HepG2 (cell line): ENCODE measurements around the gene FCN3. TPM values are rescaled to one million over a fixed set of nuclear protein-coding genes. Genes with fewer than 3 reads are reported as not detected.
A peak's percentile ranks its signal among the peaks of the same experiment; 100 is the strongest.

ENCODE experiments used
- HES4 ChIP-seq: sonication (generic); formaldehyde crosslinking; IDR thresholded peaks from 2 replicates; pipeline ENCODE4 v1.9.0; 2021; ENCODE audit warnings: mild to moderate bottlenecking, missing genetic modification reagents, borderline replicate concordance
- MEF2D ChIP-seq: sonication (generic); formaldehyde crosslinking; IDR thresholded peaks from 2 replicates; pipeline ENCODE4 v1.5.1; 2020; ENCODE audit warnings: mild to moderate bottlenecking, missing genetic modification reagents
- MTF1 ChIP-seq: sonication (generic); formaldehyde crosslinking; IDR thresholded peaks from 2 replicates; pipeline ENCODE4 v1.5.0; 2020; ENCODE audit warnings: missing genetic modification reagents
- NCOA2 ChIP-seq: sonication (generic); formaldehyde crosslinking; IDR thresholded peaks from 2 replicates; pipeline ENCODE4 v1.8.0; 2022; ENCODE audit warnings: inconsistent platforms
- SYNCRIP ChIP-seq: fragments of 200-400 bp; formaldehyde crosslinking; IDR thresholded peaks from 2 replicates; pipeline ENCODE4 v1.6.1; 2018; ENCODE audit warnings: mild to moderate bottlenecking, low read depth, low read length; ENCODE audit not compliant: insufficient read depth
- TEAD2 ChIP-seq: sonication (generic); formaldehyde crosslinking; IDR thresholded peaks from 2 replicates; pipeline ENCODE4 v1.9.0; 2021; ENCODE audit warnings: missing genetic modification reagents
- ZNF24 ChIP-seq: fragments of 450-650 bp; IDR thresholded peaks from 2 replicates; pipeline ENCODE4 v1.6.1; 2017; ENCODE audit warnings: antibody characterized with exemption, mild to moderate bottlenecking
- ZNF547 ChIP-seq: sonication (generic); formaldehyde crosslinking; IDR thresholded peaks from 2 replicates; pipeline ENCODE4 v1.5.1; 2020; ENCODE audit warnings: mild to moderate bottlenecking, missing genetic modification reagents
- ZNF780A ChIP-seq: sonication (generic); formaldehyde crosslinking; IDR thresholded peaks from 2 replicates; pipeline ENCODE4 v1.8.0; 2022; ENCODE audit warnings: mild to moderate bottlenecking, missing genetic modification reagents, moderate library complexity
- polyA plus RNA-seq, 8 experiments: library from polyadenylated mRNA; depleted of rRNA in 3 of 8; stranded (reverse) in 7 of 8; unstranded in 1 of 8; fragments of >200 nt; fragmentation: Illumina TruSeq in 4 of 8; extraction: Trizol in 4 of 8; gene quantifications; 2 replicates each; pipeline versions ENCODE4 v1.2.1 to v1.2.3, GENCODE V29; 2011 to 2016; ENCODE audit warnings: low read depth in 4 of 8, missing spikeins in 1 of 8, mixed read lengths in 1 of 8; ENCODE audit not compliant: insufficient read depth in 1 of 8
- total RNA-seq, 5 experiments: library from RNA; depleted of rRNA; stranded (reverse); fragments of >200 nt; fragmentation: Illumina TruSeq; extraction: Trizol; gene quantifications; 2 replicates each; pipeline ENCODE4 v1.2.3, GENCODE V29; 2016; ENCODE audit warnings: low read depth in 1 of 5
- TF ChIP-seq, protein P1 (sequence below): sonication (generic); formaldehyde crosslinking; IDR thresholded peaks from 2 replicates; pipeline ENCODE4 v1.4.0; 2020; ENCODE audit warnings: missing genetic modification reagents, borderline replicate concordance
- TF ChIP-seq, protein P2 (sequence below): sonication (generic); formaldehyde crosslinking; IDR thresholded peaks from 2 replicates; pipeline ENCODE4 v1.4.0; 2020; ENCODE audit warnings: missing genetic modification reagents
- TF ChIP-seq, protein P3 (sequence below): sonication (generic); formaldehyde crosslinking; IDR thresholded peaks from 2 replicates; pipeline ENCODE4 v1.4.0; 2020; ENCODE audit warnings: missing genetic modification reagents, low read depth, mild to moderate bottlenecking, borderline replicate concordance
- TF ChIP-seq, protein P4 (sequence below): sonication (generic); formaldehyde crosslinking; IDR thresholded peaks from 2 replicates; pipeline ENCODE4 v1.5.1; 2020; ENCODE audit warnings: mild to moderate bottlenecking, missing genetic modification reagents, moderate library complexity
- TF ChIP-seq, protein P5 (sequence below): sonication (generic); formaldehyde crosslinking; IDR thresholded peaks from 2 replicates; pipeline ENCODE4 v1.5.1; 2020; ENCODE audit warnings: missing genetic modification reagents, mild to moderate bottlenecking, borderline replicate concordance

The FCN3 gene
- total and polyA plus RNA-seq, 2 of the 13 experiments (the other 11 are each of a cell fraction or from before 2014, with no cell fraction given): not detected

DNA sequence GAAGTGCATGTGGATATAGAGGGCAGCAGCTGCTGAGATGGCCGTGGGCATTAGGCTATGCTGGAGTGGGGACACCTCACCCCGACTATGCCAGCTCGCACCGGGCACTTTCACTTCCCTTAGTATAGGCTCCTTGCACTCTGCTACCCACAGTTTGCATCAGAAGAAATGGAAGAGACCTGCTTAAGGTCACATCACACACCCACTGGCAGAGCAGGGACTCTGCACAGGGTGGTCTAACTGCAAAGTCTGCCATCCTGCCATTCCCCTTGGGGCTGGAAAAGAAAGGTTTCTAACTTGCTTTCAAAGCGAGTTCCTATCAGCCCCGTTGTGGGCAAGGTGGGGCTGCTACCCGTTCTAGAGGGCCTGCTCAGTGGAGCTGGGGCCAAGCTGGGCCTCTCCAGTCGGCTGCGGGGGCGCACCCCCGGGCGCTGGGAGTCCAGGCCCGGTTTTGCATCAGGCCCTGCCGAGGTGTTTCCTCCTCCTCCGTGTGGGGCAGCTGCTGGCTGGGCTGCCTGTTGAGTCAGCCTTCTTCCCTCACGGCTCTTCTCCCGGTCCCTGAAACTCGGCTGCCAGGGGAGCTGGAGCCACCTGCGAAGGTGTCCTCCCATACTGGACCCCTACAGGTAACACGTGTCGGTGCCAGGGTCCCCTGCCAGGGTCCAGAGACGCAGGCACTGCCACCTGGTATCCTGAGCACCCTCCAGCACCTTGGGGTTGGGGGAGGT, 32.9 kb downstream of the FCN3 start, which contains the start of gene SYTL1 (continued):
- TF ChIP-seq TEAD2 (no peak), ZNF24 (no peak), MEF2D (CRISPR knock-in tag) (no peak), HES4 (CRISPR knock-in tag) (no peak), MTF1 (CRISPR knock-in tag) (no peak), NCOA2 (no peak; the same call in 1 of the 2 replicates), ZNF780A (no peak; the same call in 1 of the 2 replicates), ZNF547 (CRISPR knock-in tag) (no peak), SYNCRIP (no peak)
- TF ChIP-seq, protein P1, sequence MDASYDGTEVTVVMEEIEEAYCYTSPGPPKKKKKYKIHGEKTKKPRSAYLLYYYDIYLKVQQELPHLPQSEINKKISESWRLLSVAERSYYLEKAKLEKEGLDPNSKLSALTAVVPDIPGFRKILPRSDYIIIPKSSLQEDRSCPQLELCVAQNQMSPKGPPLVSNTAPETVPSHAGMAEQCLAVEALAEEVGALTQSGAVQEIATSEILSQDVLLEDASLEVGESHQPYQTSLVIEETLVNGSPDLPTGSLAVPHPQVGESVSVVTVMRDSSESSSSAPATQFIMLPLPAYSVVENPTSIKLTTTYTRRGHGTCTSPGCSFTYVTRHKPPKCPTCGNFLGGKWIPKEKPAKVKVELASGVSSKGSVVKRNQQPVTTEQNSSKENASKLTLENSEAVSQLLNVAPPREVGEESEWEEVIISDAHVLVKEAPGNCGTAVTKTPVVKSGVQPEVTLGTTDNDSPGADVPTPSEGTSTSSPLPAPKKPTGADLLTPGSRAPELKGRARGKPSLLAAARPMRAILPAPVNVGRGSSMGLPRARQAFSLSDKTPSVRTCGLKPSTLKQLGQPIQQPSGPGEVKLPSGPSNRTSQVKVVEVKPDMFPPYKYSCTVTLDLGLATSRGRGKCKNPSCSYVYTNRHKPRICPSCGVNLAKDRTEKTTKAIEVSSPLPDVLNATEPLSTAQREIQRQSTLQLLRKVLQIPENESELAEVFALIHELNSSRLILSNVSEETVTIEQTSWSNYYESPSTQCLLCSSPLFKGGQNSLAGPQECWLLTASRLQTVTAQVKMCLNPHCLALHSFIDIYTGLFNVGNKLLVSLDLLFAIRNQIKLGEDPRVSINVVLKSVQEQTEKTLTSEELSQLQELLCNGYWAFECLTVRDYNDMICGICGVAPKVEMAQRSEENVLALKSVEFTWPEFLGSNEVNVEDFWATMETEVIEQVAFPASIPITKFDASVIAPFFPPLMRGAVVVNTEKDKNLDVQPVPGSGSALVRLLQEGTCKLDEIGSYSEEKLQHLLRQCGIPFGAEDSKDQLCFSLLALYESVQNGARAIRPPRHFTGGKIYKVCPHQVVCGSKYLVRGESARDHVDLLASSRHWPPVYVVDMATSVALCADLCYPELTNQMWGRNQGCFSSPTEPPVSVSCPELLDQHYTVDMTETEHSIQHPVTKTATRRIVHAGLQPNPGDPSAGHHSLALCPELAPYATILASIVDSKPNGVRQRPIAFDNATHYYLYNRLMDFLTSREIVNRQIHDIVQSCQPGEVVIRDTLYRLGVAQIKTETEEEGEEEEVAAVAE: peak; percentile 48; the same call in 1 of the 2 replicates
- TF ChIP-seq, protein P2, sequence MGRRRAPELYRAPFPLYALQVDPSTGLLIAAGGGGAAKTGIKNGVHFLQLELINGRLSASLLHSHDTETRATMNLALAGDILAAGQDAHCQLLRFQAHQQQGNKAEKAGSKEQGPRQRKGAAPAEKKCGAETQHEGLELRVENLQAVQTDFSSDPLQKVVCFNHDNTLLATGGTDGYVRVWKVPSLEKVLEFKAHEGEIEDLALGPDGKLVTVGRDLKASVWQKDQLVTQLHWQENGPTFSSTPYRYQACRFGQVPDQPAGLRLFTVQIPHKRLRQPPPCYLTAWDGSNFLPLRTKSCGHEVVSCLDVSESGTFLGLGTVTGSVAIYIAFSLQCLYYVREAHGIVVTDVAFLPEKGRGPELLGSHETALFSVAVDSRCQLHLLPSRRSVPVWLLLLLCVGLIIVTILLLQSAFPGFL (CRISPR knock-in tag): no peak
- TF ChIP-seq, protein P3, sequence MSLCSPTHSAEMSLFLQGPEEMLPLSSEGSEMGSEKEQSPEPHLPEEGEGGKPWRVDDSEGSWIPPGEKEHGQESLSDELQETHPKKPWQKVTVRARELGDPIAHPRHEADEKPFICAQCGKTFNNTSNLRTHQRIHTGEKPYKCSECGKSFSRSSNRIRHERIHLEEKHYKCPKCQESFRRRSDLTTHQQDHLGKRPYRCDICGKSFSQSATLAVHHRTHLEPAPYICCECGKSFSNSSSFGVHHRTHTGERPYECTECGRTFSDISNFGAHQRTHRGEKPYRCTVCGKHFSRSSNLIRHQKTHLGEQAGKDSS: peak; percentile 53; the same call in 1 of the 2 replicates
- TF ChIP-seq, protein P4, sequence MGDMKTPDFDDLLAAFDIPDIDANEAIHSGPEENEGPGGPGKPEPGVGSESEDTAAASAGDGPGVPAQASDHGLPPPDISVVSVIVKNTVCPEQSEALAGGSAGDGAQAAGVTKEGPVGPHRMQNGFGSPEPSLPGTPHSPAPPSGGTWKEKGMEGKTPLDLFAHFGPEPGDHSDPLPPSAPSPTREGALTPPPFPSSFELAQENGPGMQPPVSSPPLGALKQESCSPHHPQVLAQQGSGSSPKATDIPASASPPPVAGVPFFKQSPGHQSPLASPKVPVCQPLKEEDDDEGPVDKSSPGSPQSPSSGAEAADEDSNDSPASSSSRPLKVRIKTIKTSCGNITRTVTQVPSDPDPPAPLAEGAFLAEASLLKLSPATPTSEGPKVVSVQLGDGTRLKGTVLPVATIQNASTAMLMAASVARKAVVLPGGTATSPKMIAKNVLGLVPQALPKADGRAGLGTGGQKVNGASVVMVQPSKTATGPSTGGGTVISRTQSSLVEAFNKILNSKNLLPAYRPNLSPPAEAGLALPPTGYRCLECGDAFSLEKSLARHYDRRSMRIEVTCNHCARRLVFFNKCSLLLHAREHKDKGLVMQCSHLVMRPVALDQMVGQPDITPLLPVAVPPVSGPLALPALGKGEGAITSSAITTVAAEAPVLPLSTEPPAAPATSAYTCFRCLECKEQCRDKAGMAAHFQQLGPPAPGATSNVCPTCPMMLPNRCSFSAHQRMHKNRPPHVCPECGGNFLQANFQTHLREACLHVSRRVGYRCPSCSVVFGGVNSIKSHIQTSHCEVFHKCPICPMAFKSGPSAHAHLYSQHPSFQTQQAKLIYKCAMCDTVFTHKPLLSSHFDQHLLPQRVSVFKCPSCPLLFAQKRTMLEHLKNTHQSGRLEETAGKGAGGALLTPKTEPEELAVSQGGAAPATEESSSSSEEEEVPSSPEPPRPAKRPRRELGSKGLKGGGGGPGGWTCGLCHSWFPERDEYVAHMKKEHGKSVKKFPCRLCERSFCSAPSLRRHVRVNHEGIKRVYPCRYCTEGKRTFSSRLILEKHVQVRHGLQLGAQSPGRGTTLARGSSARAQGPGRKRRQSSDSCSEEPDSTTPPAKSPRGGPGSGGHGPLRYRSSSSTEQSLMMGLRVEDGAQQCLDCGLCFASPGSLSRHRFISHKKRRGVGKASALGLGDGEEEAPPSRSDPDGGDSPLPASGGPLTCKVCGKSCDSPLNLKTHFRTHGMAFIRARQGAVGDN (CRISPR knock-in tag): peak; percentile 66
- TF ChIP-seq, protein P5, sequence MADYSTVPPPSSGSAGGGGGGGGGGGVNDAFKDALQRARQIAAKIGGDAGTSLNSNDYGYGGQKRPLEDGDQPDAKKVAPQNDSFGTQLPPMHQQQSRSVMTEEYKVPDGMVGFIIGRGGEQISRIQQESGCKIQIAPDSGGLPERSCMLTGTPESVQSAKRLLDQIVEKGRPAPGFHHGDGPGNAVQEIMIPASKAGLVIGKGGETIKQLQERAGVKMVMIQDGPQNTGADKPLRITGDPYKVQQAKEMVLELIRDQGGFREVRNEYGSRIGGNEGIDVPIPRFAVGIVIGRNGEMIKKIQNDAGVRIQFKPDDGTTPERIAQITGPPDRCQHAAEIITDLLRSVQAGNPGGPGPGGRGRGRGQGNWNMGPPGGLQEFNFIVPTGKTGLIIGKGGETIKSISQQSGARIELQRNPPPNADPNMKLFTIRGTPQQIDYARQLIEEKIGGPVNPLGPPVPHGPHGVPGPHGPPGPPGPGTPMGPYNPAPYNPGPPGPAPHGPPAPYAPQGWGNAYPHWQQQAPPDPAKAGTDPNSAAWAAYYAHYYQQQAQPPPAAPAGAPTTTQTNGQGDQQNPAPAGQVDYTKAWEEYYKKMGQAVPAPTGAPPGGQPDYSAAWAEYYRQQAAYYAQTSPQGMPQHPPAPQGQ (CRISPR knock-in tag): no peak
